Stimulated activated CD4-positive, alpha-beta T cell treated with anti-CD3 and anti-CD28 coated beads, Interleukin-1b, Interleukin-23, amount 100 ng/mL, for 48 hours (primary cell): ENCODE data around the gene ERC2.
"Not testable (repeated sequence)": the region's sequence is repeated elsewhere in the genome, so short reads cannot be mapped to it uniquely, and the experiment has no call there.

ENCODE experiments used
- DNase-seq: peaks from one replicate; pipeline ENCODE4 v3.0.0-alpha.2; 2020

Gene ERC2

GRCh38 chr3:55860049-55860721, 608.1 kb downstream of the ERC2 start:
- no peak for DNase-seq

GRCh38 chr3:55859305-55859704, 609.0 kb downstream of the ERC2 start:
- DNase-seq, result no peak

- no peak for DNase-seq
These were observed 609.5 kb downstream of the ERC2 start for GRCh38 chr3:55858727-55859126.

- DNase-seq, result no peak
These were observed 610.0 kb downstream of the ERC2 start for GRCh38 chr3:55858302-55858701.

GRCh38 chr3:55857633-55858032, 610.6 kb downstream of the ERC2 start:
- DNase-seq, result no peak

GRCh38 chr3:55855311-55855710, 613.0 kb downstream of the ERC2 start:
- no peak for DNase-seq

- DNase-seq, result no peak
These were observed 613.8 kb downstream of the ERC2 start for GRCh38 chr3:55854494-55854893.

GRCh38 chr3:55852326-55852725, 615.9 kb downstream of the ERC2 start:
- no peak for DNase-seq

GRCh38 chr3:55842204-55842603, 626.1 kb downstream of the ERC2 start:
- no peak for DNase-seq

GRCh38 chr3:55831876-55832275, 636.4 kb downstream of the ERC2 start:
- DNase-seq, result not testable (repeated sequence)

GRCh38 chr3:55828712-55829111, 639.6 kb downstream of the ERC2 start:
- DNase-seq, result no peak

- DNase-seq, result no peak
These were observed 640.5 kb downstream of the ERC2 start for GRCh38 chr3:55827786-55828185.

GRCh38 chr3:55826731-55827496, 641.4 kb downstream of the ERC2 start:
- DNase-seq, result no peak

GRCh38 chr3:55826097-55826496, 642.2 kb downstream of the ERC2 start:
- DNase-seq, result no peak

GRCh38 chr3:55824406-55824805, 643.9 kb downstream of the ERC2 start:
- no peak for DNase-seq

GRCh38 chr3:55823829-55824228, 644.4 kb downstream of the ERC2 start:
- DNase-seq, result no peak

- DNase-seq, result no peak
These were observed 645.3 kb downstream of the ERC2 start for GRCh38 chr3:55823001-55823400.

- no peak for DNase-seq
These were observed 649.3 kb downstream of the ERC2 start for GRCh38 chr3:55819005-55819404.

GRCh38 chr3:55818485-55818884, 649.8 kb downstream of the ERC2 start:
- DNase-seq, result no peak

GRCh38 chr3:55816794-55817576, 651.3 kb downstream of the ERC2 start:
- DNase-seq, result no peak

- DNase-seq, result no peak
These were observed 653.0 kb downstream of the ERC2 start for GRCh38 chr3:55815262-55815661.

GRCh38 chr3:55813268-55814097, 654.8 kb downstream of the ERC2 start:
- no peak for DNase-seq
